ENCODE results near the gene KIRREL1.

The KIRREL1 gene

DNA sequence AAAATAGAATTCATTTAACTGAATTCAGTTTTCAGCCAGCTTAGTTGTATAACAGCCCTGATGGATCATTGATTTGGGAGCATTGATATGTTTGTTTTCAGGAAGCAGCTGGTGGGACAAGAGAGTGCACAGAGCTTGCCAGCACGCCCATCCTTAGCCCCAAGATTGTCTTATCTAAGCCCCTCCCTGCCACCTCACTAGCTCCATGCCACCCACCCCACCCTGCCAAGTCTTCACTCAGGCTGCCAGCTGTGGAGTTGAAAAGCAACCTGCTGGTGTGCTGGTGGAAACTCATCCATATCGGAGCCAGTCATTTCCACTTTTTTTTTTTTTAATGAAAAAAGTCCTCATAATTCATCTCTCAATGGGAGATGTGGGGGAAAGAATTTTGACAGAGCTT is 11.8 kb downstream of the KIRREL1 start:
- no peak for DNase-seq

DNA sequence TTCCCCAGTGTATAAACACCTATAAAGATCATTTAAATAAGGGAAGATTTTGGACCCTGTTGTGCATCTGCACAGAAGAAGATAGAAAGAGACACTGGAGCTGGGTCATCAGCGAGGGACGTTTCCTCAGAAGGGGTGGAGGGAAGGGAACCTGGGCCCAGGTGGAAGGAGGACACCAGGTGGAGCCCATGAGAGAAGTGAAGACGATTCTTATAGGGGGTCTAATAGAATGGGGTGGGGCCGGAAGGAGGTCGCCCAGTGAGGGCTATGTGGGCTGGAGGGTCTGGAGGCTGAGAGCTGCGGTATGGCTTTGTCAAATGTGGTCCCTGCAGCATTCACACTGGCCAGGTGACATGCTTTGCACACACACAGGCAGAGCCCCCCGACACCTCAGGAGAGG is 13.7 kb downstream of the KIRREL1 start:
- no peak for DNase-seq

DNA sequence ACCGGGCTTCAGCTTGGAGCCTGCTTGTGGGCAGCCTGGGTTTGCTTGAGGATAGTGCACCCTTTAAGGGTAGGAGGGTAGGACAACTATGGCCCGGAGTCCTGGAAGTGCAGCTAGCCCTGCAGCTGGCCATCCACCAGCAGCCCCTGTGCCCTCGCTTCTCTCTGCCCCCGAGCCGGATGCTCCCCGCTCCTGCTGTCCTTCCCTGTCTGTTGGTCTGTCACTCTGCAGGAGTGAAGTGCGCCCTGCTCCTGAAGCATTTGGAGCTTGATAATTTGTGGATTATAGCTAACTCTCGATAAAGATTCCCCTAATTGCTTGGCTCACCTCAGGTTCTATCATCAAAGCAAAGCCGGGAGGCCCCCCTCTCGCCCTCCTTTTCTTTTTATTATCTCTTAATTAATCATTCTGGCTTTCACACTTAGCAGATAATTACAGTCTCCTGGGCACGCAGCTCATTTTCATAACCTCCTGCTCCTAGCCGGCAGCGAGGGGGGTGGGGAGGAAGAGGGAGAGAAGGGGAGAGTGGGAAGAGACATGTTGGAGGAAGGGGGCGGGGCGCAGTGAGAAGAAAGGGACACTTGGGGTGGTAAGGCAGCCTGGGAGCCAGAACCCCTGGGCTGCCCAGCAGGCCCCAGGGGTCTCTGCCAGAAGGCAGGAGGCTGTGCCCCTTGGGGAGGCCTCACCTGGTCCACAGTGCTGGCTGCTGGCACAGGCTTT is 14.4 kb downstream of the KIRREL1 start:
- DNase-seq = peak in 2 of 56 donors; percentile 8 to 9

DNA sequence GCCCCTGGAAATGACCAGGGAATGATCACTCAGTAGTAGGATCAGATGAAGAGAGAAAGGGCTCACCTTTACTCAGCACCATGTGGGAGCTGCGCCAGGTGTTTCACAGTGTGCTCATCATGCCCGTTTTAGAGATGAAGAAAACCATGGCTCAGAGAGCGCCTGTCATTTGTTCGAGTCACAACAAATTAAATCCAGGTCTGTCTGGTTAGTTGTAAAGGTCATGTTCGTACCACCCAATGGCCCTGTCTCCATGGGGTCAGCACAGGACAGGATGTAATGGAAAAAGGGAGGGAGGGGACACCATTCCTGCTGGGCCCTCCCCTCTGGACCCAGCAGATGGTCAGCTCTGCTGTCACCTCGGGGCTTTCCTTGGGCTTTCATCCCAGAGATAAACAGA is 15.2 kb downstream of the KIRREL1 start:
- DNase-seq = no peak

DNA sequence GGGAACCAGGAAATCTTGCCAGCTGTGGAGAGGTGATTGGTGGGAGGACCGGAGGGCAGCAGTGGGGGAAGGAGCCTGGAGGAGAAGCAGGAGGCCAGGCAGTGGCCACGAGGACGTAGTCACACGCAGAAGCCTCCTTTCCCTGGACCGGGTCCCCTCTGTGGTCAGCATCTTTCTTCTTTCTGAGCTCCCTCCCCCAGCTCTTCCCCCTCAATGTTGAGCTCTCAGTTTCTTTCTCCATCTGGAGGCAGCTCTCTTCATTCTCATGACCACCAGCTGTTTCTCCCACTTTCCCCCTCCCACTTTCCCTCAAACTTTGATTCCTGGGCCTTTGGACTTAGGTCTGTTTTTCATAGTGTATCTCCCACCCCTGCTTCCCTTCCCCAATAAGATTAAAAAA is 18.3 kb downstream of the KIRREL1 start:
- no peak for DNase-seq

DNA sequence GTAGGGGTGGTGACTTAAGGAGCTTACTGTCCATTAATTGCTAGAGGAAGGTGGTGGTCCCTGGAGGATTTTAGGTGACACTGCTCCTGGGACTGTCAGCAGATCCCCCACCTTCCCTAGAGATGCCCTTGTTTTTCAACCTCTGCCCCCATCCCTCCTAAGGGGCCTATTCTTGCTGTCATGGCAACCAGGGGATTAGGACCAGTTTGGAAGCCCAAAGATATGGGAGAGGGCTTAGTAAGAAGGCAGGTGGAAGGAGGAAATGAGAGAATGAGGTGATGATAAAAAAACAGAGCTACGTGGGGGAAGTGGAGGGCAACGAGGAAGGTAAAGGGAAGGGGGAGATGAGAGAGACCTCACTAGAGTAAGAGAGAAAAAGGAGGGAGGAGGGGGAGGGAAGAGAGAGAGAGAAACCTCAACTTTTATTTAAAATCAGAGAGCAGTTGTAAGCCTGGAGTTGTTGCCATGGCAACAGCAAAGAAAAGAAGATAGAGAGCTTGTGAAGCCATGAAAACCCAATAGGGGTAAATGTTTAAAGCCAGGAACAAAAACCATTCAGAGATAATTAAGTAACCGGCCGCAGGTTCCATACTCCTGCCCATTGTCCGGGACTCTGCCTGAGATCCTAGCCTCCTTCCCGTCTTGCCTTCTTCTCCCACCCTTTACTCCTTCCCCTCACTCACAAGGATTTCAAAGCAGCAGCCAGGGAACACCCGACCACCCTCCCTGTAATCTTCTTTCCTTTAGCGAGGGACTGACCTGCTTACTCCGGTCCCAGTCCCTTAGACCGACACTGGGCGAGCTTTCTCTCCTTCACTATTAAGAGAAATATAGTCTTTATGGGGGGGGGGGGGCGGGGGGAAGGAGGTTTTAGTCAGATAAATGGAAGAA is 20.6 kb downstream of the KIRREL1 start:
- DNase-seq = peak in 6 of 56 donors; percentile 2 to 28 (median 10)

DNA sequence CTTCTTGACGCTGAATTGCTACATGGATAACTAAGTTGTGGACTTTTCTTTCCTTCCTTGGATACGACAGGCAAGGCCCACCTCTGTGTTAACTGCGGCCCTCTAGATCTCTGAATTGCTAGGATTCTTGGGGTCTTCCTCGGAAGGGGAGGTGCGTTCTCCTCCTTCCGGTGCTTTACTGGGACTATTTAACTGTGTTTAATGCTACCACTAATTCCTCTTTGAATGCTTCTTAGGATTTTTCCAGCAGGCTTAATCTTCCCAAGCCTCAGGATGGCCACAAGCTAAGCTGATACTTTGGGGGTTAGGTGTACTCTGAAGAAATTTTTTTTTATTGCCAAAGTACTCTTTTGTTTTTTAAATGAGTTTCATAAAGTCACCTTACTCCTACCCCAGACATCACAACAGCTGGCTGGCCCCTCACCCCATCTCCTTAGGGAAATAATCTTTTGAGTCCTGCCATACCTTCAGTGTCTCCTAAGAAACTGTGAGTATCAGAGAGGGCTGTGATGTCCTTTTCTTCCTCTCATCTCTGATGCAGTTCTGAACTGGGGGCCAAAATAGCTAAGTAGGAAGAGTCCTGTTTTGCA is 21.4 kb downstream of the KIRREL1 start:
- no peak for DNase-seq

DNA sequence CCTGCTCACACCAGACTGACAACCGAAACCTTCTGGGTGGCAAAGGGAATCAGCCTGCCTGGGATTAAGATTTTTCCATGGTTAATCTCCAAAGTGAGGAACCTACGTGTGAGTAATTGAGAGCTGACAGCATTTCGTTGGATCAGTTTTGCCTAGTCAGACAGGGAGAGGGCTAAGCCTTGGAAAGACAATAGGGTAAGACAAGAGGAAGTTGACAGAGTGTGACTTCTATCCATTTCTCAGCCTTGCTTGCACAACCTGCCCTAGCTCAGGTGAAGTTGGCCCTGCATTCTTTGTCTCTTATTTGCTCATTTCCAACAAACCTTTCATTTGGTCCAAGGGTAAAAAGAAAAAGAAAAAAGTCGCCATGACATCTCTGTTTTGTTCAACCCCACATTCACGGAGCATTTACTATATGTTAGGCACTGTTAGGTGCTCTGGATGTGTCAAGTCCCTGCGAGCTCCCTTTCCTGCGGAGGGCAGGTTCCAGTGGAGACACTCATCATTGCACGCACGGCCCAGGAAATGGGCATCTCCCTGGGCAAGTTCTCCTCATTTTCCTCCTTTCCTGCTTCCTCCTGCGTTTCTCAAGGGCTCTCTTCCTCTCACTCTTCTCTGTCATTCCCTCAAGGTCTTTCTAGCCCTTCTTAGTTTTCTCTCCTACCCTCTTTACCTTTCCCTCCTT is 23.3 kb downstream of the KIRREL1 start:
- no peak for DNase-seq

DNA sequence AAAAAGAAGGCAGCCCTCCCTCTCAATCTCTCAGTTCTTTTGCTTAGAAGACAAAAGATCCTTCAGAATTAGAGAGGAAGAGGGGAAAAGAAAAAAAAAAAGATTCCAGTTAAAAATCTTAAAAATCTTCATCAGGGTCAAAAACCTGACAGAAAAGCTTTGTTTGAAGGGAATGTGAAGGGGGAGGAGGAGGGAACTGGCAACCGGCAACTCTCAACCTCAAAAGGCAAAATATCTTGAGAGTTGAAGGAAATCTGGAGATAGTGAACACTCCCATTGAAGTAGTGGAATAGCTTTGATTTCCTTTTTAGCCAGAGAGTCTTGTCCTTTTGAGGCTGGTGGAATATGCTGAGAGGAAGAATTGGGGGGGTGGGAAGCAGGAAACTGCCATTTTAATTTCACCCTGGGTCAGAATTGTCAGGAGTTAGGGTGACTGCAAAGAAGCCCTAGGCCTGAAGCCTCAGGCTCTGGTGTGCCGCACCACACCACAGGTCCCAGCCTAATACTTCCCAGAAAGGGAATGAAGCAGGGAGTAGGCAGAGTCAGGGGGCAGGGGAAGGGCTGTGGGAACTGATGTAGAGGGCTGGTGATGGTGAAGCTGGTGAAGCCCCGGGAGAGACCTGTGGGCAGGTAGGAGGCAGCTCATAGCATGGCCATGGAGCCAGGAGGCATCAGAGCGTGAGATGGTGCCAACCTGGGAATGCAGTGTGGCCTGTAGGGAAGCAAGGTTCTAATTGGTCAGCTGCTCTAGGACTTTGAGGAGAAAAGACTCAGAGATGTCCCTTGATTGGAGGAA is 24.6 kb downstream of the KIRREL1 start:
- DNase-seq = no peak

DNA sequence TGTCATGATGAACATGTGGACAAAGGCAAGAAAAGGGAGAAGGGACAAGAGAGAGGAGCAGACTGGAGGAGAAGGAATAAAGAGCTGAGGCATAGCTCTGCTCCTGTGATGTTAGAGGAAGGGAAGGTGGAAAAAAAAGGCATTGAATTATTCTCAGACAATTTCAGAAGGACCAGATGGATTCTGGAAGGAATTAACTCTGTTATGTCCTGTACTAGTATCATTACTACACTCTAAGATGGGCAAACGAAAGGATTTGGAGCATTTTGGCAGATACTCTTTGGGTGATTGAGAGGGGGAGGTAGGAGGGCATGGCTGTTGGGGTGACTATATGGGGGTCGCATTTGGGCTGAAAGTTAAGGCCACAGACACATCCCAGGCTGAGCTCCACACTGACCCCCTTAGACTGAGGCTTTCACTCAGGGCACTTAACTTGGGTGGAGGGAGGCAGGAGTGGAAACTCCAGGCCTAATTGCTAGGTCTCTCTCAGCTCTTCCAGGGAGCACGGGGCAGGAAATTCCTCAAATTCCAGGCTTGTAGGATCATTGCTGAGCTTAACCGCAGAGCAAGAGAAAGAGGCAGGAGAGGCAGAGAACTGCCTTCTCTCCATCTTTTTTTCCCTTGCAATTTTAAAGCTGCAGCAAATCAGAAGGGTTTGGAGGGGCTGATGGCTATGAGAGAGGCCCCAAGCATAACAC is 25.9 kb downstream of the KIRREL1 start:
- DNase-seq = no peak

DNA sequence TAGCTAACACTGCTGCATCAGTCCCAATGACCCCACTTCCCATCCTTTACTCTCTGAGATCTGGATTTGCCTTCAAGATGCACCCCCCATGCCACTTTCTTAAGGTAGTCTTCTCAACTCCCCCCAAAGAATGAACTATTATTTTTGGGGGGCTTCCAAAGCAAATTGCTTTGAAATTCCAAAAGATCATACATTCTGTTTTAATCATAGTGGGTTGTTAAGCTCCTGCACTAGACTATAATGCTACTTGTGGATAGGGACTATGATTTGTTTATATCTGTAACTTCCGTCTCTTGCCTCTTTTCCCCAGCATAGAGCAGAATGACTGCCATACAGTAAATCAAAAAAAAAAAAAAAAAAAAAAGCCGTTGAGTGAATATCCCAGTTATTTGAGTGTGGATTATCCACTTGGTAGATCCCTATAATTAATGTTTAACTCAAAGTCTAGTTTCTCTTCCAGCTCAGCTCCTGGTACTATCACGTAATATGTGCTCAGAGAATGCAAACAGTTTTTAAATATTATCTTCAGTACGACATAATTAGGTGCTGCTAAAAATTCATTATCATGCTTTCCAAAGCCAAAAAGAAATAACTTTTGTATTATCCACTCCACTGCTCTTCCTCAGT is 26.9 kb downstream of the KIRREL1 start:
- no peak for DNase-seq

DNA sequence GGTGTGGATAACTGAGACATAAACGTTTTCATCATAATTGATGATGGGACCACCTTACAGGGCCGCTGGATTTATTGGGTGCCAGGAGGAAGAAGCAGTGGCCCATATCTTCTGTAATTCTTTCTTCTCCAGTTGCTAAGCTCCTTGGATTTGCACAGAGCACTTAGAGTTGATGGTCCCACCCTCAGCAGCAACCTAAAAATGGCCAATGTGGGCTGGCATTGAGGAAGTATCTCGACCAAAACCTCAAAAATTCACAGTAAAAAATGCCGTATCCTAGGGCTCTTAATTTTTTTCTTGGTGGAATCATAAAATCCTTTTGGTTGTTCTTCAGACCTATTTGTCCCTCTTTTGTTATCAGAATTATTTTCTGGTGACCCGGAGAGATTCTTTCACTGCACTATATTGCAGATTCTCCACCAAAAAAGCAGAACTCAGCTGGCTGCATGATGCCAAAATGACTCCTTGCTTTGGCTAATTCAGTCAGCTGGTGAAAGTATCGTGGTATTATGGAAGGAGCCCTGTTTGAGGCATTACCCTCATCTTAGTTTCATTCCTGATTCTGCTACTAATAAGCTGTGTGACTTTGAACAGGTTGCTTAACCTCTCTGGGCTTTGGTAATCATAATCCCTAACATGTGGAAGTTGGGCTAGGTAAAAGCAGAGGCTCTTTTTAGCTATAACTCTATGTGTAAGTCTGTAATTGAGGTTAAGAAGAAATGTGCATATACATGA is 27.6 kb downstream of the KIRREL1 start:
- DNase-seq = no peak

DNA sequence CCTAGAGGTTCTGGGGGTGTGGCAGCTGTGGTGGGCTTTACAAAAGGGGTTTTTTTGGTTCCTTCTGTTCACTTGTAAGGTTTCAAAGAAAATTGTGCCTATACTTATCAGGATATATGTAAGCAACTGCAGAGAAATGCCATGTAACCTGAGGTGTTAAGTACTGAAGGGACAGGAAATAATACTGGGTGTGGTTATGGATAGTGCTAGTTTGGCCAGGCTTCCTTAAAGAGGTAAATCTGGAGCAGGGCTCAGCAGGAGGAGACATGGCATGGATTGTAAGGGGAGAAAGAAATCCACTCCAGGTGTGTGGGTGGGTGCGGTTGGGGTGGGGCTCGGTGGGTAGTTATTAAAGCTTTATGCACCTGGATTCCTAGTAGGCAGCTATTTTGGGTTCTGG is 28.3 kb downstream of the KIRREL1 start:
- DNase-seq = no peak

DNA sequence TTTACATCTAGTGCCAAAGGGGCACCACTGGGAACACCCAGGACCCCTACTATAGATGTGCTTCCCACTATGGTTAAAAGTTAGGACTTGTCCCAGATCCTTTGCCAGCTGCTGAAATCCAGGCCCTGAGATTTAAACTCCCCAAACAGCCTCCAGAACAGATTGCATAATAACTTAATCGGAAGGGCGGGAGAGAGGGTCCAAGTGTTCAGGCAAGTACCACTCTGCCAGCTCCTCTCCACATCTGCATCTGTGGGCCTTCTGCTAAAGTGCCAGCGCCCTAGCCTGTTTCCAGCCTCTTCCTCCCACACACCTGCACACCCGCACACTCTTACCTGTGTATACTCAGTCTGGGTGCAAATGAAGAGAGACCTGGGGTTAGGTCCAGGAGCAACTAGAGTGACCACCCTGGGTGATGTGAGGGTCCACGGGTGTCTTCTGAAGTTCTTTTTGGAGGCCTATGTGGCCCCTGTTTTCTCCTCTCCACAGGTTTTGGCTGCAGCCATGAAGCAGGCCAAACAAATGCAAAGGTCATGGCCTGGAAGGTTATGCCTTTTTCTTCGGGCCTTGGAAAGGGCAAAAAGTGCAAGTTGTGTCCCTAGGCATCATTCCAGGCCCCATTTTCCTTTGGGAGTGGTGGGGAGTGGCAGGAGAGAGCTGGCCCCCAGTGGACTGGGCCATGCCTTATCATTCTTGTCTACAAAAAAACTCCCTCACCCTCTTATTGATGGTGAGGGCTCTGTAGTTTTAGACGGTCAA is 29.3 kb downstream of the KIRREL1 start:
- DNase-seq = no peak

DNA sequence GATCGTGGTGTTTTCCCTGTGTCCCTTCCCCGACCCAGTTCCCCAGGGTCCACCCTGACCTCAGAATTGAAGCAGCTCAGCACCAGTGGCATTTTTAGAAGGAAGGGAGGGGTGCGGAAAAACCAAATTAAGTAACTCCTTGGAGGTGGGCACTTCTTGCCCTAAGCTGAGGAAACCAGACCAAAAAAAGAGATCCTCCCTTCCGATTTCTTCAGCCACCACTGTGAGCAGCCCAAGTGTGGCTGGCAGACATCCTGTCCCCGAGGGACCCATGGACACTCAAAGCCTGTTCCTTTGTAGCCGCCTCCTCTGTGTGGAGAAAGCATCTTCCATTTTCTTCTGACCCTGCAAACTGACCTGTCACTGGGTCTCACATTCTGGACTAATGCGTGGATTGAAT is 31.3 kb downstream of the KIRREL1 start:
- DNase-seq = no peak

DNA sequence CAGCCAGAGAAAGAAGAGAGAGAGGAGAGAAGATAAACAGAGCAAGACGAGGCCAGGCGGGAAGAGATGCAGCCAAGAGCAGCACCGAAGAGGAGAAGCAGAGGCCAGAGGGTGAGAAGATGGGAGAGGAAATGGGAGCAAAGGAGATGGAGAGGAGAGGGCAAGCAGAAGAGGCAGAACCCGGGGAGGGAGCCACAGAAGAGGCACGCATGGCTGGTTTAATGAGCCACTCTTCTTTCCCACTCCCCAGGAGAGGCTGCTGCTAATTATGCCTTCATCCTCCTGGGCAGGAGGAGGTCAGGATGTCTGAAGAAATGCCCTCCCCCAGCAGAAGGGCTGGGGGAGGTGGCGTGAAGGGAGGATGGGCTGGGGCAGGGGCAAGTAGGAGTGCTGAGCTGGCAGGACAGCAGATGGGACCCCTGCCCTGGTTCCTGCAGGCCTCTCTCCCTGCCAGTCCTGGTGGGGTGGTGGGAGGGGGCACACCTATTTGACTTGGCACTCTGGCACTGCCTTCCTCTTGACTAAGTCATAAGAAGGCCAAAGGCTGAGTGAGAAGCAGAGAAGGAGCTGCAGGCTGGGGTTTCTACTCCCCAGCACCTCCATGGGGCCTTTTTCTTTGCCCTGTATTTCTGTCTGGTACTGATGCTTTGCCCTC is 32.3 kb downstream of the KIRREL1 start:
- no peak for DNase-seq

DNA sequence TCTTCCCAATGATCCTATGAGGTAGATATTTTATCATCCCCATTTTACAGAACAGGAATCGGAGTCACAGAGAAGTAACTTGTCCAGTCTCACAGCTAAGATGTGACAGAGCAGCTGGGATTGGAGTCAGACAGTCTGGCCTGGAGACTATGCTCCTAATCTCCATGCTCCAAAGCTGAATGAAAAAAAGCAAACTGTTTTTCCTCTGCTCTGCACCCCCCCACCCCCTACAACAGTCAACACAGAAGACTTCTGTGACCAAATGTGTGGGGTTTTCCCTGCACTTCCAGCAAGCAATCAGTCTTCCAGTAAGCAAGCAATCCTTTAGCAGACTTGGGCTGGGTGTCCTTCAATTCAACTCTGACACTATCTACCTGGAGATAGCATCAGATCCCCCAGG is 33.2 kb downstream of the KIRREL1 start:
- DNase-seq = no peak

DNA sequence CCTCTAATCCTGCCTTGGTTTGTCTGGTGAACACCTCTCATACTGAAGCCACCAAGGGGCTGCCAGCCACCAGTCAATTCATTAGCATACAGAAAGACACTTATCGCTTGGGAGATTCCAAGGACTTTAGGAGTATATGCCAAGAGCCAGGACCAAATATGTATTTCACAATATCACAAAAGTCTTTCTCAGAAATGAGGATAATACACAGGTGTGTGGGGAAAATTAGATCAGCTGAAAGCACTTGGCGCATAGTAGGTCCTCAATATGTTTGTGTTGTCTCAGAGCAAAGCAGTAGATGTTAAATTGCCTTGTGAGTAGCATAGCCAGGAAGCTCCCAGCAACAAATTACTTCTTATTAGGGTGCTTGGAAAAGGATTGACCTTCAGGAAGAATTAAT is 34.1 kb downstream of the KIRREL1 start:
- no peak for DNase-seq

Data from nucleus accumbens (tissue), 56 donors.